Measurements from ENCODE around the gene TENM4. TPM values are rescaled to one million over a fixed set of nuclear protein-coding genes. Genes with fewer than 3 reads are reported as not detected.

The TENM4 gene
- polyA plus RNA-seq, 4 donors: 21.0 to 31.9 (median 23.1) TPM

- no peak for DNase-seq (ENCODE audit: low read depth in 4 of 4, low spot score in 3 of 4)
These were observed 688.3 kb downstream of the TENM4 start for GRCh38 chr11:78752494-78752893.

- no peak for DNase-seq (ENCODE audit: low read depth in 4 of 4, low spot score in 3 of 4)
These were observed 691.7 kb downstream of the TENM4 start for GRCh38 chr11:78748918-78749690.

DNA sequence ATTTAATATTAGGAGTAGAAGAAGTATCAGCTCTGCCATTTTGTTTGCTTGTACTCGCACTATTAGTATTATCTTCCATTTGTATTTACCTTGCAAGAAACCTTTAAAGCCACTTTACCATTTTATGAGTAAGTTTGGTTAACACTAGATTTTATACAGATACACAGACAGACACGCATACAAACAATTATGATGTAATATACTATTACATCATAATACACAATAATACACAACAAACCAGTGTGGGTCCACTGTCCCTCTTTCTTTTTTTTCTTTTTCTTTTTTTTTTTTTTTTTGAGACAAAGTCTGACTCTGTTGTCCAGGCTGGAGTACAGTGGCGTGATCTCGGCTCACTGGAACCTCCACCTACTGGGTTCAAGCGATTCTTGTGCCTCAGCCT, 695.9 kb downstream of the TENM4 start:
- no peak for DNase-seq (ENCODE audit: low read depth in 4 of 4, low spot score in 3 of 4)

DNA sequence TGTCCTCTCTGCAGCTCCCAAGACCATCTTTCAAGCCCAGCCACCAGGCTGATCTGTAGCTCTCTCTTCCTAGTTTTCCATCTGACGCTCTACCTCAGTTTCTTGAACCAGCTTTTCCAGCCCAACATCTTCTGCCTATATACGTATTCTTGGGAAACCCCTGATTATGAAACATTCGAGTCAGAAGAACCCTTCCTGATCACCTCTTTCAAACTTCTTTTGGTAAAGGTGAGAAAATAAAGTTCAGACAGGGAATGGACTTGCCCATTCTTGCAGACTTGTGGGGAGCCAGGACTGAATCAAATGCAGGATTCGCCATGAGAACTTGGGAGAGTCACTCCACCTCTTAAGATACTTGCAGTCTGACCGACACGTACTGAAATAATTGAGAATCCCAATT, 696.6 kb downstream of the TENM4 start:
- DNase-seq (ENCODE audit: low read depth in 4 of 4, low spot score in 3 of 4): no peak

- no peak for DNase-seq (ENCODE audit: low read depth in 4 of 4, low spot score in 3 of 4)
These were observed 698.4 kb downstream of the TENM4 start for GRCh38 chr11:78742430-78742829.

DNA sequence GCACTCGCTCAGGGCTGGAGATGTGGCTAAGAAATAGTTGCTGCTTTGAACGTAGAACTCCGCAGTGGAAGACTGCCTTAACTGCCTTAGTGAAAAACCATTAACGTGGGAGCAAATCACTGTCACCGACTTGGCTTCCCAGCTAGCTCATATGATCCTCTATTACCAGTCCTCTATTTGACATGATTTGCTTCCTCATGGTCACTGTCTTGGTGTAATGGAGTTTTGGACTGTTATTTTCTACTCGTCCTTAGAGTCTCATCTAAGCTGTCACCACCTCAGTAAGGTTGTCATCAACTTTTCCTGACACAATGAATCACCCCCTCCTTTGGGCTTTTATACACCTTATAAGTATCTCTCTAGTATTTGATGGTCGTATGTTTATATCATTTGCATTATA, 699.1 kb downstream of the TENM4 start:
- no peak for DNase-seq (ENCODE audit: low read depth in 4 of 4, low spot score in 3 of 4)

- no peak for DNase-seq (ENCODE audit: low read depth in 4 of 4, low spot score in 3 of 4)
These were observed 700.4 kb downstream of the TENM4 start for GRCh38 chr11:78740199-78741071.

GRCh38 chr11:78737891-78738290, 702.9 kb downstream of the TENM4 start:
- DNase-seq (ENCODE audit: low read depth in 4 of 4, low spot score in 3 of 4): no peak

DNA sequence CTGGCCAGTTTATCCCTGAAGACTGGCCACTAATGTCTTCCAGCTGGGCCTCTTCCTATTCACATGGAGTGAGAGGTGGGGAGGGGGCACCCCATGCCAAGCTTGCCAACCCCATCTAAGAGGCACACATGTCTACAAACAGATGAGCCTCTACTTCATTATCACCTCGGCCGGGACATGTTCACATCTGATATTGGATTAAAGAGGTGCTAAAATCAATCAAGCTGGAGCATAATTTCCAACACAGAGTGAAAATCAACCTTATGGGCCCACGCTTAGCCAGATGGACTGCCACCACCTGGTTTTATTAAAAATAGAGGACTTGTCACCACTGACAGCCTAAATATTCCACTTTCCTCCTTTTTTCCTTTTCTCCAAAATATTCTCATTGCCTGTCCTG, 703.5 kb downstream of the TENM4 start:
- no peak for DNase-seq (ENCODE audit: low read depth in 4 of 4, low spot score in 3 of 4)

- DNase-seq (ENCODE audit: low read depth in 4 of 4, low spot score in 3 of 4): no peak
These were observed 705.1 kb downstream of the TENM4 start for GRCh38 chr11:78735711-78736110.

GRCh38 chr11:78733031-78733430, 707.8 kb downstream of the TENM4 start:
- DNase-seq (ENCODE audit: low read depth in 4 of 4, low spot score in 3 of 4): no peak

- no peak for DNase-seq (ENCODE audit: low read depth in 4 of 4, low spot score in 3 of 4)
These were observed 708.6 kb downstream of the TENM4 start for GRCh38 chr11:78732246-78732645.

GRCh38 chr11:78731027-78731426, 709.8 kb downstream of the TENM4 start:
- DNase-seq (ENCODE audit: low read depth in 4 of 4, low spot score in 3 of 4): no peak

GRCh38 chr11:78730267-78730824, 710.5 kb downstream of the TENM4 start:
- DNase-seq (ENCODE audit: low read depth in 4 of 4, low spot score in 3 of 4): no peak

DNA sequence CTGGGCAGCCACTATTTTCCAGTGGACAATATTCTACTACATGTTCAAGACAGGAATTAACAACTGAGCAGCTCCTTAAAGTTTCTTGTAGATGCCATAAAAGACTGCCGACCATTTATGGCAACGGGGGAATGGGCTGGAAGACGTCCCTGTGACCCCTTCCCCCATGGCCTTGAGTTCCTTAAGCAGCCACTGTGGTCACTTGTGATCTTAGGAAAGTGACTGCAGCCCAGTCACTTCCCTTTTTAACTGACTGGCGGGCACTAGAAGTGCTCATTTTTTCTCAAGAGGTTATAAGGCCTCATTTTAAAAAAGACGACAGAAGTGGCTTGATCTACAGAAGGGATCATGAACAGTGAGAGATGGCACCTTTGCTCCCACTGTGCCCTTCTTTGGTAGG, 713.0 kb downstream of the TENM4 start:
- DNase-seq (ENCODE audit: low read depth in 4 of 4, low spot score in 3 of 4): no peak

- no peak for DNase-seq (ENCODE audit: low read depth in 4 of 4, low spot score in 3 of 4)
These were observed 715.6 kb downstream of the TENM4 start for GRCh38 chr11:78725200-78725599.

GRCh38 chr11:78722786-78723185, 718.0 kb downstream of the TENM4 start:
- no peak for DNase-seq (ENCODE audit: low read depth in 4 of 4, low spot score in 3 of 4)

DNA sequence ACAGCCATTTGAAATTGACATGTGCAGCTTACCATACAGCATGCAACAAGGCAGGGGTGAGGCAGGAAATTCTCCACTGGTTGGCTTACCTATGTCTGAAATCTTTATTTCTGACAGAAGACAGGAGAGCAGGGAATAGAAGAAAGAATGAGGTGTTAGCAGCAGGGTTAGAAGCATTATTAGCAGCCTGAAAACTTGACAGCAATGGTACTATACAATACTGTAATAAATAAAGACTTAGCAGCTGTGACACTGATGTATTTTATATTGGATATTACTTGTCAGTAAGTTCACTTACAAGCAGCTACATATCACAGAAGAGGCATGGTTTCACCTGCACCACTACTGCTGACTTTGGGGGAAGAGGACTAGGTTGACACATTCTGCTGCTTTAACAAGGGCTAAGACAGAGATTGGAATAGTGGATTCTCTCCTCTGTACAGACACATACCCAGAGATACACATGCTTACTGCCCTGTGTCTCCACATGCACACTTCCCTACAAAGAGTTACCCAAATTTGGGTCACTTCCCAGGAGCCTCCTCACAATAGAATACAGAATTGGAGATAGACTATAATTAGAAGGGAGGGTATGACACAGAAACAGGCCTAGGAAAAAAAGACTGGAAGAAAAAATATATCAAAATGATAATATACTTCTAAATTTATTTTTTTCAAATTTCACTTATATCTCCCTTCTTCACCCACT, 720.4 kb downstream of the TENM4 start:
- no peak for DNase-seq (ENCODE audit: low read depth in 4 of 4, low spot score in 3 of 4)

GRCh38 chr11:78717041-78717440, 723.8 kb downstream of the TENM4 start:
- no peak for DNase-seq (ENCODE audit: low read depth in 4 of 4, low spot score in 3 of 4)

GRCh38 chr11:78715639-78716311, 725.1 kb downstream of the TENM4 start:
- peak in 2 of 4 donors; percentile 20 to 42 for DNase-seq (ENCODE audit: low read depth in 4 of 4, low spot score in 3 of 4)

All from left renal pelvis (tissue), 4 donors.